Activated naive CD4-positive, alpha-beta T cell treated with anti-CD3 and anti-CD28 coated beads for 36 hours (primary cell): ENCODE measurements around the gene AKT1S1. TPM values are rescaled to one million over a fixed set of nuclear protein-coding genes. Genes with fewer than 3 reads are reported as not detected.

Experiments
- CTCF ChIA-PET: fragments of 350-600 bp; sonication (Branson Sonifier 250); formaldehyde crosslinking; loops from one replicate; lab custom pipeline; 2021; ENCODE audit warnings: antibody characterized with exemption; lab: Charles Lee
- DNase-seq: peaks from one replicate; pipeline ENCODE4 v3.0.0-alpha.2; 2020
- H3K27ac Mint-ChIP-seq: one replicate; pipeline ENCODE4 v1.8.0; 2021; ENCODE audit warnings: mild to moderate bottlenecking, mixed read lengths
- H3K27me3 Mint-ChIP-seq: one replicate; pipeline ENCODE4 v1.8.0; 2021; ENCODE audit warnings: low read depth, mixed read lengths
- H3K36me3 Mint-ChIP-seq: one replicate; pipeline ENCODE4 v1.8.0; 2021; ENCODE audit warnings: low read depth, mixed read lengths
- H3K4me1 Mint-ChIP-seq: one replicate; pipeline ENCODE4 v1.8.0; 2021; ENCODE audit warnings: low read depth, mixed read lengths
- H3K4me3 Mint-ChIP-seq: one replicate; pipeline ENCODE4 v1.8.0; 2021; ENCODE audit warnings: mild to moderate bottlenecking, moderate library complexity, mixed read lengths
- H3K9me3 Mint-ChIP-seq: one replicate; pipeline ENCODE4 v1.8.0; 2021; ENCODE audit warnings: mixed read lengths
- intact Hi-C: fragments of 100-400 bp; cut with micrococcal nuclease; formaldehyde crosslinking; loops from one replicate; pipeline ENCODE4 v1.15.1; 2023
- total RNA-seq, 2 experiments: library from RNA; stranded (reverse); gene quantifications; one replicate each; pipeline ENCODE4 v1.2.3, GENCODE V29; 2021

The AKT1S1 gene
- total RNA-seq, 2 experiments from 2014 or later: 13.3 to 14.2 TPM

DNA sequence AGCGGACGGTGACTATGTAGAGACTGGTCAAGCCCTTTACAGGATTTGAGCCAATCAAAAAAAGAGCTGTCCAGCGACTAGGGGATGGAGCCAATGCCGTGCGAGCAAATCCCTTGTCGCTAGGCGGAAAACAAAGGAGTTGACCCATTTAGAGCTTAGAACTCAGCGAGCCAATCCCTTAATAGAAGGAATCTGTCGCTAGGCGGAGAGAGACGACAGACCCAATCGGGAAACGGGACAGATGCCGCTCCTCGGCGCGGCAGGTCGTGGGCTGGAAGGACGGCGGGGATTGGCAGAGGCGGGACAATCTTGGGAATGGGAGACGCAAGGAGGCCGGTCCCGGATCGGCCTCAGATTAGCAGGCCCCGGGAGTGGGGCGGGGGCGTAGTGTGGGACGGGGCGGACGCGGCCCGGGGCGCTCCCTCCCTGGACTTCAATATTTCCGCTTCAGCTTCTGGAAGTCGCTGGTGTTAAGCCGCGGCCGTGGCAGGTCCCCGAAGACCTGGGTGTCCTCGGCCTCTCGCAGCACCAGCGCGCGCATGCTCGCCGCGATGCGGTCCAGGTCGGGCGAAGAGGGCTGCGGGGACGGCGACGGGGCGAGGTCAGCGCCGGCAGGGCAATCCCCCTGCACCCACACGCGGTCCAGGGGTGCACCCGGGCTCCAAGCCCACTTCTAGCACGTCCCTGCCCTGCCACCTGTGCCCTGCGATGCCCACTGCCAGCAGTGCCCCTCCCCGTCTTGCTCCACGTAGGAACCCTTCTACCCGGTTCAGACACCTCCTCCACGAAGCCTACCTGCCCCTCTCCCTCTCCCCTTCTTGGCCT is 7.5 kb downstream of the AKT1S1 start:
- peak; percentile 95 for DNase-seq
- H3K9me3 Mint-ChIP-seq: no peaks in the 10 kb centered on the region
- H3K4me3 Mint-ChIP-seq: no peak overlapping the region
- peak overlapping the region; percentile 47 for H3K27ac Mint-ChIP-seq
- no peaks in the 10 kb centered on the region for H3K27me3 Mint-ChIP-seq
- peaks cover 47% of the 10 kb centered on the region for H3K4me1 Mint-ChIP-seq
- H3K36me3 Mint-ChIP-seq: peaks cover 16% of the 10 kb centered on the region
- CTCF ChIA-PET: interaction anchor here (0.9 to 1.7 kb wide), 4 partner anchors 11 to 197 kb away, joined by 3 to 6 read pairs (median 3); no protein-coding TSS in a partner anchor
- intact Hi-C loops: loop anchor here (1.0 to 10.0 kb wide), 11 partner anchors 8 to 535 kb away; partner anchors contain the start of genes AKT1S1, ATF5, CD37 and FUZ

DNA sequence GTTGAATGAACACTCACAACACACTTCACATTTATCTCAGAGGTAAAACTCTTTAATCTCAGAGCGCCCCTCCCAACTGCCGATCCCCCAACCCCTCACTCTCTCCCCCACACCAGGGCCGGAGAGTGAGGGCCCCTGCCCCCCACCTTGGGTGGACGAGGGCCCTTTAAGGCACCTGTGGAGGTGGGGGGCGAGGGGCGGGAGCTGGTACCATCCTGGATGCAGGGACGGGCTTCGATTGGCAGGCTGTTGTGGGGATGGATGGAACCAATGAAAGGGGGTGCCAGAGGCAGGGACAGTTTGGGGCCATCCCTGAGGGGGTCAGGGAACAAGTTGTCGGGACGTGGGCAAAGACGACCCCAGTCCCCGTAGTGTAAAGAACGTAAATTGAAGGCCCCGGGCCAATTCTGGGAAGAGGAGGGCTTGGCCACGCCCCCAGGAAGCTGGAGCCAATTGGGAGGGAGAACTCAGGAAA is 8.1 kb downstream of the AKT1S1 start:
- peaks cover 22% of the 10 kb centered on the region for H3K36me3 Mint-ChIP-seq
- H3K4me3 Mint-ChIP-seq: no peak overlapping the region

DNA sequence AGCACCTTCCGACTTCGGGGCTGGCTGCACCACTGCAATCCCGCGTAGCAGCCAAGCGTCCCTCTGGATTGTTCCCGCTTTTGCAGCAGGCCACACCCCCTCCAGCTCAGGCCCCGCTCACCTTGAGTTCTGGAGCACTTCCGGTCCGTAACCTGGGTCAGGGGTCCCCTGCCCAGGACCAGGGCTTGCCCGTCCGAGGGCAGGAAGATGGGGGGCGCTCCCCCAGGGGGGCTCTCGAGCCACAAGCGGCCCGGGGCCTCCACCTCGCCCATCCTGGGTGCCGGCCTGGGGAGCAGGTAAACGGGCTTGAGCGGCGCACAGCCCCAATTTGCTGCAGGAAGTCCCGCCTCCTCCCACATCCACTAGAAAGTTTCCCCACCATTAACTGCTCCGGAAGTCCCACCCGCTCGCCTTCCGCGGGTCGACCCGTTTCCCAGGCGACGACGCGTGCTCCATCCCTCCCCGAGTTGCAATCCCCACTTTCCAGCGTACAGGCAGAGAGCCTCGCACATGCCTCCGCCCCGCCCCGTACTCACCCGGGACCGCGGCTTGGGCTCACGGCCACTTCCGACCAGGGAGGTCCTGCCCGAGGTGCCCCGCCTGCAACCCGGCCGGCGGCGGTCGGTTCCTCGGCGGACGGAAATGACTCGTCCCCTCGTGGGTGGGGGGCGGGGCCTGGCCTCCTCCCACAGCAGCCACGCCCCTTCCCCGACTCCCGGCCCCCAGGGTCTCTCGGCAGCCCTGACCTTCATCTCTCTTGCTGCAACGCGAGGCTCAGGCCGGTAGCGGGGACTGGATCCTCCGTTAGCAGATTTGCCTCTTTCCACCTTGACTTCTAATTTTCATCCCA is 10.0 kb downstream of the AKT1S1 start, which contains the start of gene PNKP:
Gene PNKP, minus strand, starts transcription at position 644 of the 850 bp plus-strand sequence. Its CDS starts 372 bp downstream, at position 272.
- no peak within 1 kb of the TSS for H3K4me3 Mint-ChIP-seq
- H3K9me3 Mint-ChIP-seq: no peaks in the 10 kb centered on the region
- CTCF ChIA-PET: interaction anchor here (0.7 to 1.3 kb wide), 2 partner anchors 10 to 17 kb away, joined by 3 read pairs; partner anchors contain the start of gene PTOV1
- H3K27ac Mint-ChIP-seq: no peak within 1 kb of the TSS
- no peaks in the 10 kb centered on the region for H3K27me3 Mint-ChIP-seq
- peak; percentile 94 for DNase-seq
- peaks cover 52% of the 10 kb centered on the region for H3K4me1 Mint-ChIP-seq
- H3K36me3 Mint-ChIP-seq: peaks cover 31% of the 10 kb centered on the region
- intact Hi-C loops: loop anchor here (5.0 to 10.0 kb wide), 2 partner anchors 118 to 150 kb away; no protein-coding TSS in a partner anchor

More for the DNA sequence above, 8.1 kb downstream of the AKT1S1 start:
- H3K4me1 Mint-ChIP-seq: peaks cover 48% of the 10 kb centered on the region
- no peaks in the 10 kb centered on the region for H3K27me3 Mint-ChIP-seq
- no peak overlapping the region for H3K27ac Mint-ChIP-seq
- CTCF ChIA-PET: interaction anchor here (0.9 to 1.7 kb wide), 4 partner anchors 11 to 196 kb away, joined by 3 to 6 read pairs (median 3); no protein-coding TSS in a partner anchor
- H3K9me3 Mint-ChIP-seq: no peaks in the 10 kb centered on the region
- intact Hi-C loops: loop anchor here (1.0 to 10.0 kb wide), 10 partner anchors 8 to 228 kb away; partner anchors contain the start of genes AKT1S1, ATF5, FUZ and IL4I1
- no peak for DNase-seq

DNA sequence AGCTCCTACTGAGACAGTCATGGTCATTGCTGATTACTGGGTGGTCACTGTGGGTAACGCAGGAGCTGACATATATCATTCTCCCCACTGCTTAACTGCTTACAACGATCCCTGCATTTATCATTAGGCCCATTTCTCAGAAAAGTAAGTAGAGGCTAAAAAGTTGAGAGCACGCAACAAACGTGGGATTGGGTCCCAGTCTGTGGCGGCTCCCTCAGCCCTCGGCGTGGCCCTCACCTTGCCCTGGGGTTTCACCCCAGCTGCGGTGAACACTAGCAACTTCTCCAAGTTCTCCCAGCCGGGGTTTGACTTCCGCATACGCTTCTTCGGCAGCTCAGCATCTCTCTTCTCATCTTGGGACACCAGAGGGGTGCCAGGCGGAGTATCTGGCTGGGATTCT is 12.3 kb downstream of the AKT1S1 start:
- DNase-seq: no peak
- Mint-ChIP-seq H3K4me3 (no peak overlapping the region), H3K36me3 (peaks cover 33% of the 10 kb centered on the region), H3K9me3 (no peaks in the 10 kb centered on the region), H3K4me1 (peaks cover 41% of the 10 kb centered on the region), H3K27ac (no peak overlapping the region), H3K27me3 (no peaks in the 10 kb centered on the region)
- CTCF ChIA-PET: no interaction called here
- intact Hi-C loops: loop anchor here (5.0 to 10.0 kb wide), 2 partner anchors 120 to 148 kb away; no protein-coding TSS in a partner anchor

DNA sequence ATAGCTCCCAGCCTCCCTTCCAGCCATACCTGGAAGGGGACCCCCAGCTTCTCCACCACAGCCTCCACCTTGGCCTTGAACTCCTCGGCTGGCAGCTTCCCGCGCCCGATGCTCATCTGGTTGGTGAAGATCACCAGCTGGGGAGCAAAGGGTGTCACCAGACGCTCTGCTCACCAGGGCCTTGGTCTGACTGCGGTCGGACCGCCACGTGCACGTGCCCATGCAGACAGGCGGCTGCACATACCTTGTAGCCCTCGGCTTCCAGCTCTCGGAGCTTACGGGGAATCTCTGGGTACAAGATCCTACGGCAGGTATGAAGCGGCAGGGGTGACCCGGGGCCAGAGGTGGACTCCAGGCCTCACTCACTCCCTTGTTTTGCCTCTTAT is 13.2 kb downstream of the AKT1S1 start:
- Mint-ChIP-seq H3K4me1 (peaks cover 41% of the 10 kb centered on the region), H3K4me3 (no peak overlapping the region), H3K27ac (no peak overlapping the region), H3K36me3 (peaks cover 34% of the 10 kb centered on the region), H3K9me3 (no peaks in the 10 kb centered on the region), H3K27me3 (no peaks in the 10 kb centered on the region)
- CTCF ChIA-PET: interaction anchor here (0.9 kb wide), 1 partner anchor 33 kb away, joined by 3 read pairs; no protein-coding TSS in a partner anchor
- intact Hi-C loops: loop anchor here (10.0 kb wide), 1 partner anchor 121 kb away; no protein-coding TSS in a partner anchor
- DNase-seq: no peak

DNA sequence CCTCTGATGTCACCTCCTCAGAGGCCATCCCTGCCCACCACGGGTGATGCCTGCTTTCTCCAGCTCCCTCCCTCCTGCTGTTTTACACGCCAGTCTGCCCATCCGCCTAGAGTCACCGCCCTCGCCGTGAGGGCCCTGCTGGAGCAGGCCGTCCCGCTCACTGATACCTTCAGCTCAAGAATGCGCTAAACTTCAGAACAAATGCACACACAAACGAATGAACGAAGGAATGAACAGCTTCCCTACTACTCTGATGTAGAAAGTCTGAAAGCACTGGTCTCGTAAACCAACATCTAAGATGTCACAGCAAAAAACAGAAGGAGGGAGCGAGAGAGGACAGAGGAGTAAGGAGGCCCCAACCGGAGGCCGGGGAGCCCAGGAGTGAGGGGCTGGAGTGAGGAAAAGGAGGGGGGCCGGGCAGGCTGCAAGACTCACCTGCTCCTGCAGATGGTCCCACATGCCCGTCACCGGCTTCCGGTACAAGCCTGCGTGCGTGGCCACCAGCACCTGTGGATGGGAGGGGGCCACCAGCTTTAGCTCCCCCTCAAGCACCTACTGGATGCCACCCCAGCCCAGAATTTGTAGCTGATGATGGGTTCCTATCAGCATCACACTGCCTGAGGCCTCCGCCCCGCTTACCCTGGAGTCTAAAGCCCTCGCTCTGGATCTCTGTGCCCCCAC is 13.8 kb downstream of the AKT1S1 start:
- no peak for DNase-seq
- intact Hi-C loops: loop anchor here (10.0 kb wide), 1 partner anchor 121 kb away; no protein-coding TSS in a partner anchor
- H3K36me3 Mint-ChIP-seq: peaks cover 33% of the 10 kb centered on the region
- CTCF ChIA-PET: interaction anchor here (0.9 kb wide), 1 partner anchor 34 kb away, joined by 3 read pairs; no protein-coding TSS in a partner anchor
- H3K9me3 Mint-ChIP-seq: no peaks in the 10 kb centered on the region
- no peaks in the 10 kb centered on the region for H3K27me3 Mint-ChIP-seq
- H3K4me1 Mint-ChIP-seq: peaks cover 40% of the 10 kb centered on the region
- no peak overlapping the region for H3K4me3 Mint-ChIP-seq
- H3K27ac Mint-ChIP-seq: no peak overlapping the region

DNA sequence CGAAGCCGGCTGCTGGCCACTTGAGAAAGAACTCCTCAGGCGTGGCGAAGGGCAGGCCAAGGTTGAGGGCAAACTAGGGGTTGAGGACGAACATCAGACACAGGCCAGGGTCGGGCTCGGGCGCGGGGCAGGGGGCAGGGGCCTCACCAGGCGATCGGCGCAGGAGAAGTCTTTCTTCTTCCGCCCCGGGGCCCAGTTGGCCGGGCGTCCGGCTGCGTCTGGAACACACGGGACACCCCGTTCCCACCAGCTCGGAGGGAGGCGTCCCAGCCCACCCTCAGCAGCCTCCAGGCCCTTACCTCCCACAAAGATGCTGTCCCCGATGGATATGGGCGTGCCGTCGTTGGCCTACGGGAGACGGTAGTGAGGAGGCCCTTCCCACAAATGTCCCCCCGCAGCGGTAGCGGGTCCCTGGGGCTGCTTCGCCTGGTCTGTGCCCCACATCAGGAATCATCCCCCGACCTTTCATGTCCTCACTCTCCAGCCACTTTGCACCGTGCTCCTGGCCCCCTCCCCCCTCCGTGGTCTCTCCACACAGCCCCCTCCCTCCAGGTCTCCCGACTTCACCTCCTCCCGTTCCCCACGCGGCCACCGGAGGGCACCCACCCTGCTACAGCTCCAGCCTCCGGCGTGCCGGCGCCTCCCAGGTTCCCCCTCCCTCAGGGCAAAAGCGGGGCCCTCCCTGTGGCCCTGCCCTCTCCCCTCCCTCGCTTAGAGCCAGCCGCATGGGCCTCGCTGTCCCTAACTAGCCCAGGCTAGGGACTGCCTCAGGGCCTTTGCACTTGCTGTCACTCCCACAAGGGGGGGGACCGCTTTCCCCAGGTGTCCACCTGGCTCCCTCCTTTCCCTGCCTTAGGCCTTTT is 14.5 kb downstream of the AKT1S1 start:
- CTCF ChIA-PET: no interaction called here
- H3K36me3 Mint-ChIP-seq: peaks cover 35% of the 10 kb centered on the region
- DNase-seq: no peak
- H3K4me1 Mint-ChIP-seq: peaks cover 33% of the 10 kb centered on the region
- intact Hi-C loops: loop anchor here (10.0 kb wide), 1 partner anchor 122 kb away; no protein-coding TSS in a partner anchor
- no peak overlapping the region for H3K27ac Mint-ChIP-seq
- H3K9me3 Mint-ChIP-seq: no peaks in the 10 kb centered on the region
- H3K4me3 Mint-ChIP-seq: no peak overlapping the region
- no peaks in the 10 kb centered on the region for H3K27me3 Mint-ChIP-seq

DNA sequence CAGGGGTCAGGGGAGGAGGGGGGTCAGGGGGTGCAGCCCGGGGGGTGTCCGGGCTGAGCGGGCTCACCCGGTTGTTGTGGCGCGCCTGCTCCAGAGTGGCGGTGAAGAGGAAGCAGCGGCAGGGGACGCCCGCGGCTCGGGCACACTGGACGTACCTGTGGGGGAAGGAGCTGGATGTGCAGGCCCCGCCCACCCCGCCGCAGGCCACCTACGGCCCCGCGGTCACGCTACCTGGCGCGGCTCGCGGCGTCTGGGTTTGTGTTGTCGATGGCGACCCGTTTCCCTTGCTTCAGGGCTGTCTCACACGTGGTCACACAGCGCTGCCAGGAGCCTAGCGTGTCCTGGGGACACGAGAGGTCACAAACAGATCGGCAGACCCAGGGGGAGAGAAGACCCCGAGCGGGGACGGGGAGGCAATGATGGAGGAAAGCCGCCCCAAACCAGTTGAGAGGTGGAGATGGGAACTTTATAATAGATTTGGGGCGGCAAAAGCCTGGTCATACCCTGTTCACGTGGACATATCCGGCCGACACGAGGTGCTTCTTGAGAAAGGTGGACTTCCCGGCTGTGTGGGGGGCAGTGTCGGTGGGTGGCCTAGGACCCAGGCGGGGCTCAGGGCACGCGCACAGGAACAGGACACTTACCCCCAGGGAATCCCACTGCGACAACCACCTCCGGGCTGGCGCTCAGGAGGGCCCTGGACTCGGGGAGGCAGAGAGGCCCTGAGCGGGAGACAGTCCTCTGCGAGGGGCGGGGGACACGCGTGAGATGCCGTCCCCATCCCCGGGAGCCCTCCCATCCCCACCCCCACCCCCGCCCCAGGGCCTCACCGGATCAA is 15.4 kb downstream of the AKT1S1 start:
- CTCF ChIA-PET: no interaction called here
- Mint-ChIP-seq H3K36me3 (peaks cover 34% of the 10 kb centered on the region), H3K27me3 (no peaks in the 10 kb centered on the region), H3K9me3 (no peaks in the 10 kb centered on the region), H3K27ac (no peak overlapping the region), H3K4me1 (peaks cover 29% of the 10 kb centered on the region), H3K4me3 (no peak overlapping the region)
- intact Hi-C loops: loop anchor here (10.0 kb wide), 1 partner anchor 123 kb away; no protein-coding TSS in a partner anchor
- no peak for DNase-seq

DNA sequence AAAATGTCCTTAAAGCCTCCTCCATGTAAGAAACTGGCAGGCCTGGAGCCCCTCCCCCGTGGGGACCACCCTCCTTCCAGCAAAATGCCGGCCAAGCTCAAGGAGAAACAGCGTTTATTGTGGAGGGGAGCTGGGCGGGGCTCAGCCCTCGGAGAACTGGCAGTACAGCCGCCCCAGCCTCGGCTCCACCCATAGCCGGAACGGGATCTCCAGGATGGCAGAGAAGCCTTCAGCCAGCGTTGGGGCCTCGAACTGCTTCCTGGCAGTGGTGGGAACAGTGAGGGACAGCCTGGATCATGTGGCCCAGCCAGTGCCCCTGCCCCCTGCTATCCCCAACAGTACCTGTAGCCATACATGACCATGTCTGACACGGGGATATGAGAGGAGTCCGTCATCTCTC is 16.0 kb downstream of the AKT1S1 start:
- Mint-ChIP-seq H3K9me3 (no peaks in the 10 kb centered on the region), H3K27me3 (no peaks in the 10 kb centered on the region), H3K36me3 (peaks cover 29% of the 10 kb centered on the region), H3K4me1 (peaks cover 22% of the 10 kb centered on the region), H3K27ac (no peak overlapping the region), H3K4me3 (no peak overlapping the region)
- intact Hi-C loops: loop anchor here (10.0 kb wide), 1 partner anchor 124 kb away; no protein-coding TSS in a partner anchor
- CTCF ChIA-PET: no interaction called here
- no peak for DNase-seq
